GM20000 (cell line): ENCODE data around the gene GPR161.

Source experiments
- DNase-seq: peaks from one replicate; pipeline ENCODE4 v3.0.0; 2012; ENCODE audit warnings: low spot score
- CTCF ChIP-seq: IDR thresholded peaks from 2 replicates; pipeline ENCODE4 v1.5.1; 2012; ENCODE audit warnings: mild to moderate bottlenecking, control low read depth; ENCODE audit errors: extremely low read depth, missing control alignments

The GPR161 gene

GRCh38 chr1:168135116-168135920 is 1.4 kb downstream of the GPR161 start:
- DNase-seq = no peak
- no peak for TF ChIP-seq CTCF

GRCh38 chr1:168134642-168135041 is 2.1 kb downstream of the GPR161 start:
- DNase-seq = no peak
- TF ChIP-seq CTCF = no peak

GRCh38 chr1:168134132-168134531 is 2.6 kb downstream of the GPR161 start:
- DNase-seq = no peak
- TF ChIP-seq CTCF = no peak

GRCh38 chr1:168129933-168130332 is 6.8 kb downstream of the GPR161 start:
- DNase-seq = no peak
- TF ChIP-seq CTCF = no peak

- no peak for TF ChIP-seq CTCF
- DNase-seq = no peak
Observed at GRCh38 chr1:168127503-168127902, 9.2 kb downstream of the GPR161 start.

GRCh38 chr1:168125051-168125450 is 11.7 kb downstream of the GPR161 start:
- no peak for TF ChIP-seq CTCF
- no peak for DNase-seq

- TF ChIP-seq CTCF = no peak
- no peak for DNase-seq
Observed at GRCh38 chr1:168121401-168122011, 15.2 kb downstream of the GPR161 start.
